CD4-positive, alpha-beta T cell treated with Interleukin-6 at 100 ng/mL for 8 hours (primary cell): ENCODE data around the gene KNDC1.
A peak's percentile ranks its signal among the peaks of the same experiment; 100 is the strongest.
"Not testable (repeated sequence)": the region's sequence is repeated elsewhere in the genome, so short reads cannot be mapped to it uniquely, and the experiment has no call there.

Experiments used
- DNase-seq: peaks from one replicate; pipeline ENCODE4 v3.0.0-alpha.2; 2020; ENCODE audit warnings: mixed read lengths, low spot score

Gene KNDC1

GRCh38 chr10:133259602-133259989 lies 99.6 kb downstream of the KNDC1 start:
- DNase-seq: no peak

- peak; percentile 45 for DNase-seq
Measured at GRCh38 chr10:133260895-133261725, 101.1 kb downstream of the KNDC1 start.

GRCh38 chr10:133261726-133262325 lies 101.8 kb downstream of the KNDC1 start:
- DNase-seq: peak; percentile 79

GRCh38 chr10:133262696-133263095 lies 102.7 kb downstream of the KNDC1 start:
- DNase-seq: no peak

GRCh38 chr10:133263674-133264073 lies 103.7 kb downstream of the KNDC1 start:
- DNase-seq: no peak

- DNase-seq: peak; percentile 79
Measured at GRCh38 chr10:133264461-133264860, 104.4 kb downstream of the KNDC1 start.

GRCh38 chr10:133265052-133265451 lies 105.0 kb downstream of the KNDC1 start:
- DNase-seq: not testable (repeated sequence)

GRCh38 chr10:133266056-133266795 lies 106.2 kb downstream of the KNDC1 start:
- DNase-seq: no peak

GRCh38 chr10:133267293-133267692 lies 107.3 kb downstream of the KNDC1 start:
- DNase-seq: no peak

- no peak for DNase-seq
Measured at GRCh38 chr10:133267829-133268228, 107.8 kb downstream of the KNDC1 start.

- no peak for DNase-seq
Measured at GRCh38 chr10:133268532-133268931, 108.5 kb downstream of the KNDC1 start.

- DNase-seq: no peak
Measured at GRCh38 chr10:133269367-133269766, 109.3 kb downstream of the KNDC1 start.

- DNase-seq: no peak
Measured at GRCh38 chr10:133270204-133270603, 110.2 kb downstream of the KNDC1 start.

GRCh38 chr10:133270773-133271297 lies 110.8 kb downstream of the KNDC1 start:
- DNase-seq: no peak

- DNase-seq: no peak
Measured at GRCh38 chr10:133271521-133272300, 111.7 kb downstream of the KNDC1 start.

- DNase-seq: no peak
Measured at GRCh38 chr10:133272301-133272963, 112.4 kb downstream of the KNDC1 start.

GRCh38 chr10:133272964-133273420 lies 113.0 kb downstream of the KNDC1 start:
- no peak for DNase-seq

GRCh38 chr10:133273534-133274143 lies 113.6 kb downstream of the KNDC1 start:
- no peak for DNase-seq

- peak; percentile 83 for DNase-seq
Measured at GRCh38 chr10:133274751-133275683, 115.0 kb downstream of the KNDC1 start.

- DNase-seq: peak; percentile 46
Measured at GRCh38 chr10:133275684-133276092, 115.7 kb downstream of the KNDC1 start.
